Hematopoietic multipotent progenitor cell treated with erythropoietin and hydrocortisone succinate and interleukin-3 and kit ligand, for 6 days (in vitro differentiated cells): Measurements from ENCODE around the gene IGFN1.
"Not testable (repeated sequence)": the region's sequence is repeated elsewhere in the genome, so short reads cannot be mapped to it uniquely, and the experiment has no call there.

Experiments
- DNase-seq: peaks from one replicate; pipeline ENCODE4 v3.0.0-alpha.2; 2015

Gene IGFN1

DNA sequence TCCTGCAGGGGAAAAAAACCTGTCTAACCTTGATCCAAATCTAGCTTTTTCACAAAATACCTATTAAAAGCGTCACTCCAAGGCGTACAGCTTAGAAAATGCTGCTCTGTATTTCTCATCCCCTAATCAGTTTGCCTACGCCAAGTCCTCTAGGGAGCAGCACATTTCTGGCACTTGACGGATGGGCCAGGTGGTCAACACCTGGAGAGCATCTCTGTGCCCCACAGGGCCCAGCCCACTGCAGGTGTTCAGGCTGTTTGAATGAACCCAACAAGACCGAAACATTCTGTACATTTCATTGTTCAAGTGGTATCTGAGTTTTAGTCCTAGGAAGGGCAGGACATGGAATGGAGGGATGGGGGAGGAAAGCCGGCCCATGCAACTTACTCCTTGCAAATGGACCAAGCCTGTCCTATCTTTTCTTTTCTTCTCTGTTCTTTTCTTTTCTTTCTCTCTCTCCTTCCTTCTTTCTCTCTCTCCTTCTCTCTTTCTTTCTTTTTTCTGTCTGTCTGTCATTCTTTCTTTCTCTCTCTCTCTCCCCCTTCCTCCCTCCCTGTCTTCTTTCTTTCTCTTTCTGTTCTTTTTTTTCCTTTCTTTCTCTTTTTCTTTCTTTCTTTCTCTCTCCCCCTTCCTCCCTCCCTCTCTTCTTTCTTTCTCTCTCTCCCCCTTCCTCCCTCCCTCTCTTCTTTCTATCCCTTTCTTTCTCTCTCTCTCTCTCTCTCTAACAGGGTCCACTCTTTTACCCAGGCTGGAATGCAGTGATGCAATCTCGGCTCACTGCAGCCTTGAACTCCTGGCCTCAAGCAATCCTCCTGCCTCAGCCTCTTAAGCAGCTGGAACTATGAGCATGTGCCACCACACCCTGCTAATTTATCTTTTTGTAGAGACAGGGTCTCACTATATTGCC lies 29.1 kb downstream of the IGFN1 start:
- no peak for DNase-seq

DNA sequence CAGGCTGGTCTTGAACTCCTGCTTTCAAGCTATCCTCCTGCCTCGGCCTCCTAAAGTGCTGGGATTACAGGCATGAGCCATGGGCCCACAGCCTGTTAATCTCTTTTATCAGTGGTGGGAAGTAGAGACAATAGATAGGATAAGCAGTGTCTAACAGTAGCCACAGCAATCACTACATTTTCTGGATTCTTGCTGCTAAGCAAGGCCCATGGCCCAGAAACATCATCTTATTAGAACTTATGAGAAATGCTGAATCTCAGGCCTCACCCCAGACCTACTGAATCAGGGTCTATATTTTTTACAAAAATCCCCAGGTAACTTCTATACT lies 29.7 kb downstream of the IGFN1 start:
- DNase-seq, result no peak

DNA sequence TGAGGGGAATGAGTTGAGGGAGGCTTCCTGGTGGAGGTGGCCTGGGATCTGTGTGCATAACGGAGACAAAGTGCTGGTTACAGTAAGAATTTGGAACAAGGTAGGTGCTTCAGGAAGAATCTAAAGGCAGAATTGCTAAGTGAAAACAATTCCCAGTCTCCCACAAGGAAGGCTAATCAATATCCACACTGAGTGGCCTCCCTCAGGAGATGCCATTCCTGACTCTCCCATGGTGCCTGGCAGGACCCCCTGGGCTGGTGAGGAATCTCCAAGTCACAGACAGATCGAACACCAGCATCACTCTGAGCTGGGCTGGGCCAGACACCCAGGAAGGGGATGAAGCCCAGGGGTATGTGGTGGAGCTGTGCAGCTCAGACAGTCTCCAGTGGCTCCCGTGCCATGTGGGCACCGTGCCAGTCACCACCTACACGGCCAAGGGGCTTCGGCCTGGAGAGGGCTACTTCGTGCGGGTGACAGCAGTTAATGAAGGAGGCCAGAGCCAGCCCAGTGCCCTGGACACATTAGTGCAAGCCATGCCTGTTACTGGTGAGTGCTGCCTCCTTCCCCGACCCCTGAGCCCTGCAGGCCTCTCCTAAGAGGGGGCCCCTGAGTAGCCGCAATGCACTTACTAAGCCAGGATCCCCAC lies 30.7 kb downstream of the IGFN1 start:
- DNase-seq, result no peak

DNA sequence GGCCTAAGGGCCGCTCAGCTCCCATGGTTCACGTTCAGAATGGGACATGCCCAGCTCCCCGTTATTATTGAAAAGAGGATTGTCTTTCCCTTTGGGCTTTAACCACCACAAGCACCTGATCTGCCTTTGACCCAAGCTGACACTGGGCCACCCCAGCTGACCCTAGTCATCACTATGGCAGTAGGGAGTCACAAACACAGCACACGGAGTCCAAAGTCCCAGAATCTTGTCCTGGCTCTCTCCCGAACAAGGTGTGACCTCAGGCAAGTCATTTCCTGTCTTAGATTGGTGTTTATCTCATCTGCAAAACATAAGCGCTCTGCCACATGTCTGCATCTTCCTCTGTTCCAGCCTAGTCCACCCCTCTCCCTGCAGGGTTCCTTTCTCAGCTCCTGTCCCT lies 31.5 kb downstream of the IGFN1 start:
- DNase-seq, result no peak

DNA sequence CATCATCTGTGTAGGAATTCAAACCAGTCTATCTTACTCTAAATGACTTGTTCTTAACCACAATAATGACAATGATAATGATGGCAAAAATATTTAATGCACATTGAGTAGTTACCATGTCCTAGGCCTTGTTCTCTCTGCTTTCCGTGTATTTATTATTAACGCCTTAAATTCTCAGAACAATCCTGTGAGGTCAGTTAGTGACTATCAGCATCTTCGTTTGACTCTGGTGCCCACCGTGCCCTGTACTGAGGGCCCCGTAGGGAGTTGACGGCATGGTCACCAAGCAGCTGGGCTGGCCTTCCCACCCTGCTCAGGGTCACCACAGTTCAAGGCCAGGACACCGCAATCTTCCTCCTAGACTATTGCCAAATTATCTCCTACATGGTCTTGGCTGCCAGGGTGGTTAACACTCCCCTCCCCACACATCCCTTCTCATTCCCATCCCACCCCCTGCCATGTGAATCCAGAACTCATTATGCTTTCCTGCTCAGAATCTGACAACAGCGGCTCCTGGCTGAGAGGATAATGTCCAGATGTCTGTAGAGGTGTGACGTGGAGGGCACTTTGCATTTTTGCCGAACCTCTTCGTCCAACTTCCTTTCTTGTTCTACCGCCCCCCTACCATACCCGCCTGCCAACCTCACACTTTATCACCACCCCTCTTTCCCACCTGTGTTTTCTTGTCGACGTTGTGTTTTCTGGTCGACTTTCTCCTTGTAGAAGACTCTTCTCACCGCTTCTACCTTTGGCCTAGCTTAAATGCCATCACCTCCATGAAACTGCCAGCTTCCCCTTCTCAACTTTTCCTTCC lies 33.4 kb downstream of the IGFN1 start:
- no peak for DNase-seq

DNA sequence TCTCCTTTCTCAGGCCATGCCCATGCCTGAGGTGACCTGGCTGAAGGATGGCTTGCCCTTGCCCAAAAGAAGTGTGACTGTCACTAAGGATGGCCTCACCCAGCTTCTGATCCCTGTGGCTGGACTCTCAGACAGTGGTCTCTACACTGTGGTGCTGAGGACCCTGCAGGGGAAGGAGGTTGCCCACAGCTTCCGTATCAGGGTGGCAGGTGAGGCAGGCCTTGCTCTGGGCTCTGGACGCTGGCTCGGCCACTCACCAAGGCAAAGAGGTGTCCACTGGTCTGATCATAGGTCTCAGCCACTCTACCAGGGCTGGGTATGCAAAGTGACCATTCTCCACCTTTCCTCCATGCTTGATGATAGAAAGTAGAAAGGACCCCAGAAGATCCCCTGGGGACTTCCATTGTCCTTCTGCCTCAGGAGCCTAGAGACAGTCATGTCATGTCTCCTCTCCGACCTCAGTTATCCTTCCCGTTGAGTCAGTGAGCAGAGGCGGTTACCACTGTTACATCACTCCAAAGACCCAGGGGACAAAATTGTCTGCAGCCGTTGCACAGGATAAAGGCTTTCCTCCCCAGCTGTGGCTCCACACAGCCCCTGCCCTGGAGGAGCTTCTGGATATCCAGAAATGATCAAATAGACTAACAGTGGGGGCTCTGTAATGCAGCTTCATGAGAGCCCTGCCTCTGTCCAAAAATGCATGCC lies 34.2 kb downstream of the IGFN1 start:
- no peak for DNase-seq

DNA sequence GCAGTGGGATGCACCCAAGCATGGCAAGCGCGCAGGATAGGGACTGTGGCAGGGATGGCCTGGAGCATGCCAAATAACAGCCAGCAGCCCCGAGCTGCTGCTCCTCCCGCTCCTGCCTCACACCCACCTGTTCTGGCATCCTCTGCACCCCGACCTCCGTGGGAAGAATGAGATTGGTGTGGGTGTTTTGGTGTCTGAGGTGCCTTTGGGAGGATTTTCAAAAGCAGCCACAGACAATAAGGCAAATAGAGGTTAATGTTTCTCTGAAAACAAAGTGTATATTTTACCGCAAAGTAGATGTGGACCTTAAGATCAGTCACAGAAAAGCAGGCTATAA lies 35.5 kb downstream of the IGFN1 start:
- DNase-seq, result no peak

DNA sequence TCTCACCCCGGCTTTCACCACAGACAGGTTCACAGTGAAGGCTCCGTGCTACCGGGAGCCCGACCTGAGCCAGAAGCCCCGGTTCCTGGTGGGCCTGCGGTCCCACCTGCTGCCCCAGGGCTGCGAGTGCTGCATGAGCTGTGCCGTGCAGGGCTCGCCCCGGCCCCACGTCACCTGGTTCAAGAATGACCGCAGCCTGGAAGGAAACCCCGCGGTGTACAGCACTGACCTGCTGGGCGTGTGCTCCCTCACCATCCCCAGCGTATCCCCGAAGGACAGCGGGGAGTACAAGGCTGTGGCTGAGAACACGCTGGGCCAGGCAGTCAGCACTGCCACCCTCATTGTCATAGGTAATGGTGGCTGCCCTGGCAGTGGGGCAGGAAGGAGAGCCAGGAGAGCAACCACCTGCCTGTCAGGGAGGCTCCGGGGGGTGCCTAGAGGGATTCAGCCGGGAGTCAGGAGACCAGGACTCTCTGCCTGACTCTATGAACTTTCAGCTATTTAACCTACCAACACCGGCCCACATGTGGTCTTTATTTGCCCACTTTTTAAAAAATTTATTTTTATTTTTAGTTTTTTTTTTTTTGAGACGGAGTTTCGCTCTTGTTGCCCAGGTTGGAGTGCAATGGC lies 36.4 kb downstream of the IGFN1 start:
- no peak for DNase-seq

DNA sequence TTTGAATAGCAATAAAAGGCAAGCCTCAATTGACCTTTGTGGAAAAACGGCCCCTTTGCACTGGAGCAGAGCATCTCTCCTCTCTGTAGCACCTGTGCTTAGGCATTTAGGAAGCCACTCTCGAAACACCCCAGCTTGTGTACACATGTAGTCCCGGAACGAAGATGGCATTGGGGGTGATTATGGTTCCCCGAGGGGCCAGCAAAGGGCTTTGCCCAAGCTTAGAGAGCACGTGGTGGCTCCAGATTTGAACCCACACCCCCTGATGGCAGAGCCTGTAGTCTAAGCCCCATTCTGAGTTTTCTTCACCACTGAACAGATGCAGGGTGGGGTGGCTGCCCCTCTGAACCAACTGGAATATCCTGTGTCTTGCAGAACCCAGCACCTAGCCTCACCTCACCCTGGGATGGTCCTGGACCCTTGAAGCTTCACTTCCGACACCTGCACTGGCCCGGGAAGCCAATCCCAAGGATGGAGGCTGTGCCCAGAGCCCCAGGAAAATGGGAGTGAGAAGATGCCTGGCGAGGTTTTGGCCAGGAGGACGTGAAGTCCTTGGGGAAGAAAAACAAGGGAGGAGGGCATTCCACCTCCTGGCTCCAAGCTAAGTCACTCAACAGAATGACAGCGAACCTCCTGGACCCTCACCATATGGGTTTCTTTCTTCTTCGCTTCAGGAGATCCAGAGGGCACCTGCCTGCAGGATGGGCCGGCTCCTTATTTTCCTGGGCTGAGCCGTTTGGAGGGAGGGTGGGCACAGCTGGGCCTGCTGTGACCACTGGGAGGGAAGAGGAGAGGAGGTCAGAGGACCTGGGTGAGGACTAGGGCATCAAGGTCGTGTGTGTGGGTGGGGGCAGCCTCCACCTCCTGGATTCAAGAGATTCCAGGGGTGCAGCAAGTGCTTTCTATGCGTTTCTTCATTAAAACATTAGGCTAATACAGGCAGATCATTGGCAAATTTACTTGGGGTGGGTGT lies 37.7 kb downstream of the IGFN1 start:
- DNase-seq, result no peak

DNA sequence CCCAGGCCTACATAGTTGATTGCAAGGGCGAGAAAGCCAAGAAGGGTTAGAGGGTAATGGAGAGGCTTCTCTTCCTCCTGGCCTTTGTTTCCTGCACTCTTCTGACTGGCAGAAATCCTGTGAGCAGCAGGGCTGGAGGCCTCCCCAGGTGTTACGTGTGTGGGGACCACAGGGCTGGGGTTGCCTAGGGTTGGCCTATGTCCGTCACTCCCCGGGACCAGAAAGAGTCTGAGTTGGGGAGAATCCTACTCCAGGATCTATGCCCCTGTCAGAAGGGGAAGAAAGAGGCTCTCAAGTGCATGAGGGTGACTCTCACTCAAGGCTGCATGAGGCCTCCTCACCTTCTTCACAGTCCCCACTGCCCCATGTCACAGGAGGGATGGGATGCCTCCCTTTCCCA lies 38.5 kb downstream of the IGFN1 start:
- DNase-seq, result no peak

DNA sequence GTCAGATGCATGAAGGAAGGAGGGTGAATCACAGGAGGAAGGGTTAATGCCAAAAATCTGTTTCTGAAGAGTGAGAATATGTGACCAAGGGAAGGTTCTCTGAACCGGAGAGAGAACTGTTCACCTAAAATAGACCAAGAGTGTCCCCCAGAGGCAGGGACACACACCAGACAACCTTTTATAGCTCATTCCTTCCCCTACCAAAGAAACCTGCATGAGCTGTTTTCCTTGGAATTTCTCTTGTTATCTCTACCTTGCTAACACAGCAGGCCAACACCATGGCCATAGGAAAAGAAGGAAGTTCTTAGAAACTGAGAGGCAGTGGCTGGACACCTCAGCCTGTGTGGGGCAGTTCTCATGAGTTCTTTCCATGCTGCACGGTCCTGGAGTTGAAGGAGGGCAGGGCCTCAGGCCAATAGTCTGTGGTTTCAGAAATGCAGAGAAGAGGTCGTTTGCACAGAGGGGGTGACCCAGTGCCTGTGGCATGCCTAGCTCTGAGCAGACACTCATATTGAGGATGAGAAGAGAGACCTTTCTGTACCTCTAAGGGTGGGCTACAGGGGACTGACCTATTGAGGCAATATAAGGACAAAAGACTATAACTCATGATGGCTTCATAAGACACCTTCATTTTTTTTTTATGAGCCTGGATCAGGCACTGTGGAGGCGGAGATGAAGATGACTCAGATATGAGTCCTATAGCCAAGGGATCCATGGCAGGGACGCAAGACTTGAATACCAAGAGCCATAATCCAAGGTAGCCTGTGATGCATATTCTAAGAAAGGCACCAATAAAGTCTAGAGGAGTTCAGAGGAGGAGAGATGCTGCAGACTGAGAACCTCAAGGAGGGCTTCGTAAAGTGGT lies 39.4 kb downstream of the IGFN1 start:
- no peak for DNase-seq

DNA sequence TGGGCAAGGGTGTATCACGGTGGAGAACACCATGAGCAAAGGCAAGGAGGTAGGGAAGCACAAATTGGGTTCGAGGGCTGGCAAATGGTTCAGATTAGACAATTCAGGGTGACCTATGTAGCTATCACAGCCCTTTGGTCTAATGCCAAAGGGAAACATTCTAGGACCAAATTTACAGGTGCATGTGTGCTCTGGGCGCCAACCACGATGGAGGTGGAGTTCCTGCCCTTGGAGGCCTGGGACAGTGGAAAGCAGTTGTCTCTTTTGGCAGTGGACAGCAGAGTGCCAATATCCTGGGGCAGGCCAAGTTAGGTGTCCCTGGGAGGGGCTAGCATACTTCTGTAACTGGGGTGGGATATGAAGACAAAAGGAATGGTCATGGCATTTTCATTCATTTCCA lies 40.1 kb downstream of the IGFN1 start:
- DNase-seq, result no peak

DNA sequence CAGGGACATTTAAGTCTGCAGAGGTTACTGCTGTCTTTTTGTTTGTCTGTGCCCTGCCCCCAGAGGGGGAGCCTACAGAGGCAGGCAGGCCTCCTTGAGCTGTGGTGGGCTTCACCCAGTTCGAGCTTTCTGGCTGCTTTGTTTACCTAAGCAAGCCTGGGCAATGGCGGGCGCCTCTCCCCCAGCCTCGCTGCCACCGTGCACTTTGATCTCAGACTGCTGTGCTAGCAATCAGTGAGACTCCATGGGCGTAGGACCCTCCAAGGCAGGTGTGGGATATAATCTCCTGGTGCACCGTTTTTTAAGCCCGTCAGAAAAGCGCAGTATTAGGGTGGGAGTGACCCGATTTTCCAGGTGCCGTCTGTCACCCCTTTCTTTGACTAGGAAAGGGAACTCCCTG lies 49.0 kb downstream of the IGFN1 start:
- not testable (repeated sequence) for DNase-seq

DNA sequence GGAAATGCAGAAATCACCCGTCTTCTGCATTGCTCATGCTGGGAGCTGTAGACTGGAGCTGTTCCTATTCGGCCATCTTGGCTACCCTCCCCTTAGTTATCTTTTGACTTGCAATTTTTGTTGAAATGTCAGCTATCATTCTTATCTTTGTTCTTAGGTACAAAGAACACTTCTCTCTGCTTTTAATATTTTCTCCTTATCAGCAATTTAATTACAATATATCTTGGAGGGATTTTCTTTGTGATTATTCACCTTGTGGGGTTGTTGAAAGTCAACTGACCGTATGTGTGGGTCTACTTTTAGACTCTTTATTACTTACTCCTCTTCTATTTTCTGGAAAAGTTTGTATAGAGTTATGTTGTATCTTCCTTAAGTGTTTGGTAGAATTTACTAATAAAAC lies 49.5 kb downstream of the IGFN1 start:
- DNase-seq, result no peak

DNA sequence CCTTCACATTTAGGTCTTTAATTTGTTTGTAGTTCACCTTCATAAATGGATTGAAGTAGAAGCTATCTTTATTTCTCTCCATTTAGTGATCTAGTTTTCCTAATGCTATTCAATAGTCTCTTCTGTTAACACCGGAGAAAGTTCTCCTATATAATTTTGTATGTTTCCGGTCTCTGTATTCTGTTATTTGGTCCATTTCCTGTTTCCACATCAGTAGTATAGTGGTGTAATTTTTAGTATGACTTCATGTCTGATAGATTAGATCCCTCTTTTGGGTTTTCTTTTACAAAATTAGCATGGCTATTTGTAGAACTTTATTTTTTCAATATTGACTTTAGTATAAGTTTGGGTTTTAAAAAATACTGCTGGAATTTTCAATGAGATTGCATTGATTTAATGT lies 51.1 kb downstream of the IGFN1 start:
- DNase-seq, result no peak

DNA sequence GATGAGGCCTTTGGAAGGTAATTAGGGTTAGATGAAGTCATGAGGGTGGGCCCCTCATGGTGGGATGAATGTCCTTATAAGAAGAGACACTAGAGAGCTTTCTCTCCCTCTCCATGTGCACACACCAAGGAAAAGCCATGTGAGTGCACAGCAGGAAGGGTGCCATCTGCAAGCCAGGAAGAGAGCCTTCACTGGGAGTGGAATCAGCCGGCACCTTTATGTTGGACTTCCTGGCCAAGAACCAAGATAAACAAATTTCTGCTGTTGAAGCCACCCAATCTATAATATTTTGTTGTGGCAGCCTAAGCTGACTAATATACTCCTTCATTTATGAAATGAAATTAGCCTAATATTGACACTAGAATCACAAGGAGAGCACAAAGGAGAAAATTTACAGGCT lies 54.5 kb downstream of the IGFN1 start:
- no peak for DNase-seq

DNA sequence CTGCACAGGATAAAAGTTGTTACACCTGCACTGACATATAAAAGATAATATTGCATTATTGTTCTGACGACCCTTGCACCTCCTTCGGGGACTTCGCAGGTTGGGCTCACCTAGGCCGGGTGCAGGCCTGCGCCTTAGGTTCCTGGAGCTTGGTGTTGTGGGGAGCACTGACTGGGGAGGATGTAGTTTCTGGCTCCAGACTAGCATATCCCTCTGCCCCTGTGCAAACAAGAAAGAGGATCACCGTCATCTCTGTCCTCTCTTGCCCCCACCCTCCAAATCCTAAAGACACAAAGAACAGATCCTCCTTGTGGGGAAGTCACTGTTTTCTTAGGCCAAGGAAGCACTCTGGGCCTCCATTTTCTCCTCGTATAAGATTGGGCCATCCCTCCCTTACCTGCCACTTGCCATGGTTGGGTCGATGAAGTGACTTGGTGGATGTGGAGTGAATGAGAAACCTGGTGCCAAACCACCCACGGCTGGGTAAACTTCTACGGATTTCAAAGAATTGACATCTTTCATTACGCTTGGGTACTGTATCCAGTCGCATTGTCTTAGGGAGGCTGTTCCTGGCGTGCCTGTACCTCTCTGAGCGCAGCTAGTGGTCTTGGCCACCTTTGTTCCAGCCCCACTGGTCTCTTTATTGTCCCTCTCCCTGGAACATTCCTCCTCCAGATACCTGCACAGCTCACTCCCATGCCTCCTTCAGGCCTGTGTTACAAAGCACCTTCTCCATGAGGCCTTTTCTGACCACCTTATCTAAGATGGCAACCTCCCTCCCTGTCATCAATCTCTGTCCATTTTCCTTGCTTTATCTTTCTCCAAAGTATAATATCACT lies 58.3 kb downstream of the IGFN1 start:
- no peak for DNase-seq

DNA sequence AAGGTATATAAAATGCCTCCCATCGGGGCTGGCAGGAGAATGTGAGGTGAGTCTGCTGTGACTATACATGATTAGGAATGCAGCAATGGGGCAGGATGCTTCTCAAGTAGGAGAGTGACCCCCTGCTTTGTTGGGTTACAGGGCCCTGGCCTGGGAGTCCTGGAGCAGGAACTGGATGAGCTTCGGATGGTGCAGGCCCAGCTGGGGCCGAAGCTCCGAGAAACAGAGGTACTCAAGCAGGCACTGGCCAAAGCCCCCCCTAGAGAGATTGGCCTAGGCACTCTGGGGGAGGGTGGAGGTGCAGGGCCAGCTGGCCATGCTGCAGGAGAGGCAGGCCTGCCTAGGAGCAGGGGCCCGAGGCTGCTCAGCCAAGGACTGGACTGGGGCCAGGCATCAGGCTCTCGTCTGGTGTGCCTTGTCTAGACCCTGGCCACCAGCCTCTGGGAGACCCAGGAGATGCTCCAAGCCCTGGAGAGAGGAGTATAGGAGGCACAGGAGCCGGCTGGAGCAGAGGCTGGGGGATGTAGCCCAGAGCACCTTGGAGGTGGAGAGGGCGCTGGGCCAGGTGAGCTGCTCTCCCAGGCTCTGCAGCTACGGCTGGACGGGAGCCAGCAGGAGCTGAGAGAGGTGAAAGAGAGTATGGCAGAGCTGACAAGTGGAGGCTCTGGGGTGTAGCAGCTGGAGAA lies 59.8 kb downstream of the IGFN1 start:
- no peak for DNase-seq

DNA sequence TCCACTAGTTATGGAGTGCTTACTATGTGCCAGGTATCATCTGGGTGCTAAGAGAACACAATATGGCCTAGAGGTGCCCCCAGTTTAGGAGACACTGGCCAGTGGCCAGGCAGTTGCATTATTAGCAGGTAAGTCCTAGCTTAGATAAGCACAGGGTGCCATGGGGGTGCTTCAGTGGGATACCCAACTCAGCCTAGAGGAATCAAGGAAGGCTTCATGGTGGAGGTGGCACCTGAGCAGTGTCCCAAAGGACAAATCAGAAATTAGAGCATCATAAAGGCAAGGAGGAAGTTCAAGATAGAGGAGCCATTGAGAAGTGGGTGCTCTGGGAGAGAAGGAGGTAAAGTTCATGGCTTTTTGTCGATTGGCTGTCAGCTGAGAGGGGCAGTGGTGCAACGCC lies 60.8 kb downstream of the IGFN1 start:
- DNase-seq, result no peak
